Breast epithelium (tissue), 4 donors: ENCODE results near the gene SERTAD4. TPM values are rescaled to one million over a fixed set of nuclear protein-coding genes. Genes with fewer than 3 reads are reported as not detected.

Experiments
- DNase-seq, 2 donors: peaks; one replicate each; pipeline ENCODE4 v3.0.0-alpha.2; 2019; ENCODE audit warnings: low spot score in 2 of 2
- H3K27ac ChIP-seq, 2 donors: fragments of 200-600 bp; sonication (generic) in 1 of 2; one replicate each; pipeline ENCODE4 v1.5.1; 2016 to 2019; ENCODE audit warnings: mild to moderate bottlenecking in 1 of 2
- H3K27me3 ChIP-seq, 2 donors: fragments of 200-600 bp; sonication (generic) in 1 of 2; one replicate each; pipeline versions ENCODE4 v1.5.1 to v1.6.0; 2017 to 2019; ENCODE audit warnings: control low read depth in 1 of 2, mild to moderate bottlenecking in 1 of 2
- H3K36me3 ChIP-seq: fragments of 200-600 bp; one replicate; pipeline ENCODE4 v1.5.1; 2019
- H3K4me1 ChIP-seq, 2 donors: fragments of 200-600 bp; sonication (generic); one replicate each; pipeline ENCODE4 v1.5.1; 2016 to 2019; ENCODE audit warnings: control low read depth in 1 of 2
- H3K4me3 ChIP-seq, 3 donors: fragments of 200-600 bp; sonication (generic); 1 replicate in 2 of 3; 2 replicates in 1 of 3; pipeline ENCODE4 v1.5.1; 2016 to 2019; ENCODE audit warnings: mild to moderate bottlenecking in 3 of 3, moderate library complexity in 2 of 3
- H3K9me3 ChIP-seq, 2 donors: fragments of 200-600 bp; sonication (generic) in 1 of 2; one replicate each; pipeline ENCODE4 v1.5.1; 2016 to 2019; ENCODE audit warnings: control low read depth in 1 of 2
- CTCF ChIP-seq, 3 donors: fragments of 450-650 bp; IDR thresholded peaks; one replicate each; pipeline ENCODE4 v1.5.1; 2016 to 2017; ENCODE audit warnings: antibody characterized with exemption in 3 of 3, mild to moderate bottlenecking in 3 of 3, moderate library complexity in 3 of 3
- POLR2A ChIP-seq: fragments of 450-650 bp; IDR thresholded peaks from one replicate; pipeline ENCODE4 v1.6.1; 2016; ENCODE audit warnings: antibody characterized with exemption, mild to moderate bottlenecking, moderate library complexity
- POLR2AphosphoS5 ChIP-seq, 3 donors: sonication (generic); formaldehyde crosslinking; IDR thresholded peaks; one replicate each; pipeline ENCODE4 v1.6.1; 2017; ENCODE audit warnings: antibody characterized with exemption in 3 of 3
- intact Hi-C: fragments of 100-400 bp; cut with DNase I; formaldehyde crosslinking; loops from one replicate; pipeline ENCODE4 v1.15.1; 2023; ENCODE audit warnings: low total_unique reads
- total RNA-seq, 3 donors: library from RNA; depleted of rRNA; stranded (reverse); fragments of >200 nt; gene quantifications; one replicate each; pipeline ENCODE4 v1.1.0, GENCODE V29; 2016

Gene SERTAD4
- total RNA-seq, 3 donors from 2014 or later, result 0.80 to 47.9 (median 7.9) TPM

- no peak overlapping the region for H3K4me3 ChIP-seq
- peaks cover 11 to 12% of the 10 kb centered on the region in 2 donors for H3K4me1 ChIP-seq
- TF ChIP-seq POLR2A, result no peak
- TF ChIP-seq CTCF (IDR thresholded peaks at IDR 0.05), result no peak
- TF ChIP-seq POLR2AphosphoS5 (IDR thresholded peaks at IDR 0.05), result no peak
- H3K36me3 ChIP-seq, result no peaks in the 10 kb centered on the region
- intact Hi-C loops, result no loop called here
- peak overlapping the region; percentile 18 to 85 for H3K27ac ChIP-seq
- H3K27me3 ChIP-seq, result no peaks in the 10 kb centered on the region
- DNase-seq, result peak in 1 of 2 donors; percentile 25
- no peaks in the 10 kb centered on the region for H3K9me3 ChIP-seq
Observed at GRCh38 chr1:210294999-210295745, 62.6 kb downstream of the SERTAD4 start.

Other genes with a start within 250 kb of the SERTAD4 start
- 10 to 100 TPM in 2 of 3 donors, 1 to 10 TPM in 1; 3.8 to 31.6 (median 15.1) TPM for gene HHAT, start 96.1 kb downstream of the SERTAD4 start, total RNA-seq